ENCODE measurements around the gene VDR.

The VDR gene

DNA sequence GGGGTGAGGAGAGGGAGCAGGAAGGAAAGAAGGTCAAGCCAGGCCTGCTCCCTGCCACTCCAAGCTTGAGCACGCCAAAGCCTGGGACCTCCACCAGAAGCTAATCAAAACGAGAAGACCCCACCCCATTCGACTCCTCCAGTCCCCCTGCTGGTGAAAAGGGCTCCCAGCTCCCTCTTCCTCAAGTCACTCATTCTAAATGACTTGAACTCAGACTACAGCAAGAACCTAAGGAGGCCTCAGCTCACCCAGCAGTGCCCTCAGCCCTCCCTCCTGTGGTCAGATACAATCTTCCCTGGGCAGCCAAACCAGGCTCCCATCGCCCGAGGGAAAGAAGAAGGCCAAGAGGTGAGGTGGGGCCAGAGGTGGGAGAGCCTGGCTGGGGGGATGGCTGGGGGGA is 102.5 kb downstream of the VDR start:
- peak overlapping the region; percentile 4 for H3K4me3 Mint-ChIP-seq
- H3K27me3 Mint-ChIP-seq: no peaks in the 10 kb centered on the region
- no peak for ATAC-seq (replicated peaks; ENCODE audit: extremely low read depth, poor library complexity, severe bottlenecking)
- H3K36me3 Mint-ChIP-seq (ENCODE audit: insufficient read depth): peaks cover 14% of the 10 kb centered on the region
- peaks cover 72% of the 10 kb centered on the region for H3K4me1 Mint-ChIP-seq
- no peak for DNase-seq (ENCODE audit: low spot score in 2 of 2)
- H3K27ac Mint-ChIP-seq (ENCODE audit: low read depth): peak overlapping the region; percentile 78
- no peaks in the 10 kb centered on the region for H3K9me3 Mint-ChIP-seq

DNA sequence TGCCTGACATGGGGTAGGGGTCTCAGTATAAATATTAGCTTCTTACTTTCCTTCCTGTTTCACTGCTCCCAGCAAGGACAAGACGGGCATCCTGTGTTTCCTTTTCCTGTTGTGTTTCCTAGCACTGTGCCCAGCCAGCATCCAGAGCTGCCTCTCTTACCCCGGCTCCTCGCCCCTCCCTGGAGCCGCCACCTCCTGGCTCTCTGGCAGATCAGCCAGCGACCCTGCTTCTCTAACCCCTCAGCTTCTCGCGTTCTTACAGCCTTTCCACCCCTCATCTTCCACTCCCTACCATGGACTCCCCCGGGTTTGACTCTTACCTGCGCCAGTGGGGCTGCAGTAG is 102.9 kb downstream of the VDR start:
- Mint-ChIP-seq H3K9me3 (no peaks in the 10 kb centered on the region), H3K27me3 (no peaks in the 10 kb centered on the region), H3K36me3 (ENCODE audit: insufficient read depth) (peaks cover 14% of the 10 kb centered on the region), H3K4me1 (peaks cover 68% of the 10 kb centered on the region), H3K27ac (ENCODE audit: low read depth) (peak overlapping the region; percentile 78), H3K4me3 (peak overlapping the region; percentile 4)
- ATAC-seq (replicated peaks; ENCODE audit: extremely low read depth, poor library complexity, severe bottlenecking) (no peak), DNase-seq (ENCODE audit: low spot score in 2 of 2) (no peak)

GRCh38 chr12:47801170-47801903 is 103.5 kb downstream of the VDR start:
- Mint-ChIP-seq H3K36me3 (ENCODE audit: insufficient read depth) (peaks cover 12% of the 10 kb centered on the region), H3K4me3 (no peak overlapping the region)
- DNase-seq (ENCODE audit: low spot score in 2 of 2): no peak

GRCh38 chr12:47800582-47800981 is 104.2 kb downstream of the VDR start:
- H3K4me3 Mint-ChIP-seq: no peak overlapping the region
- DNase-seq (ENCODE audit: low spot score in 2 of 2) (no peak), ATAC-seq (replicated peaks; ENCODE audit: extremely low read depth, poor library complexity, severe bottlenecking) (no peak)
- peaks cover 13% of the 10 kb centered on the region for H3K36me3 Mint-ChIP-seq (ENCODE audit: insufficient read depth)
- no peak overlapping the region for H3K27ac Mint-ChIP-seq (ENCODE audit: low read depth)
- H3K9me3 Mint-ChIP-seq: no peaks in the 10 kb centered on the region
- H3K4me1 Mint-ChIP-seq: peaks cover 61% of the 10 kb centered on the region
- H3K27me3 Mint-ChIP-seq: no peaks in the 10 kb centered on the region

More at GRCh38 chr12:47801170-47801903, 103.5 kb downstream of the VDR start:
- Mint-ChIP-seq H3K27ac (ENCODE audit: low read depth) (peak overlapping the region; percentile 78), H3K27me3 (no peaks in the 10 kb centered on the region), H3K4me1 (peaks cover 64% of the 10 kb centered on the region), H3K9me3 (no peaks in the 10 kb centered on the region)
- ATAC-seq (replicated peaks; ENCODE audit: extremely low read depth, poor library complexity, severe bottlenecking): no peak

DNA sequence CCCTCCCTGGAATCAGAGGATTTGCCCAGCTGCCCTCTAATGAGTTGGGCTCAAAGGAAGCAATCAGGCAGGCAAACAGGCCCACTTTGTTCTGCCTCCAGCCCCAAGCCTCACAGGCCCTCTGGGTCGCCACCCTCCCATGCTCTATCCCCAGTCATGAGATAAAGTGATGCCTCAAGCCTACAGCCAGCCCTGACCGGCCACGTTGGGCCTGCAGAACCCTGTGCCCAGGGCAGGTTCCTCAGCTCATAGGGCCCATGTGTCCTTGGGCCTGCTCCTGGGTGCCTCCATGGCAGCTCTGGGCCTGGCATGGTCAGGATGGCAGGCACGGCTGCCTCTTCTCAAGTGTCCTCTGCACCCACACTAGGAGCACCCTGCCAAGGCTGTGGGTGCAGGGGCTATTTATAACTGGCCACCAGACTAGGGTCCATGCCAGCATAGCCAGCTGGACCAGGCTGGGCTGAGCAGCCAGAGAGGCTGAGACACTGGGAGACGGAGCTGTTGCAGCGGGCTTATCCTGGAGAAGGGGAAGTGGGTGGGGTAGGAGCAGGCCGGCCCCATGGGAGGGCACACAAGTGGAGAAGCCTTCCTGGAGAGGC is 105.3 kb downstream of the VDR start:
- Mint-ChIP-seq H3K27me3 (no peaks in the 10 kb centered on the region), H3K36me3 (ENCODE audit: insufficient read depth) (peaks cover 8% of the 10 kb centered on the region), H3K4me3 (no peak overlapping the region), H3K4me1 (peaks cover 50% of the 10 kb centered on the region), H3K9me3 (no peaks in the 10 kb centered on the region), H3K27ac (ENCODE audit: low read depth) (peak overlapping the region; percentile 22)
- no peak for DNase-seq (ENCODE audit: low spot score in 2 of 2)
- no peak for ATAC-seq (replicated peaks; ENCODE audit: extremely low read depth, poor library complexity, severe bottlenecking)

- Mint-ChIP-seq H3K9me3 (no peaks in the 10 kb centered on the region), H3K36me3 (ENCODE audit: insufficient read depth) (peaks cover 18% of the 10 kb centered on the region), H3K27me3 (no peaks in the 10 kb centered on the region), H3K27ac (ENCODE audit: low read depth) (no peak overlapping the region), H3K4me3 (no peak overlapping the region), H3K4me1 (peaks cover 42% of the 10 kb centered on the region)
- DNase-seq (ENCODE audit: low spot score in 2 of 2) (no peak), ATAC-seq (replicated peaks; ENCODE audit: extremely low read depth, poor library complexity, severe bottlenecking) (no peak)
Observed at GRCh38 chr12:47798382-47798948, 106.3 kb downstream of the VDR start.

DNA sequence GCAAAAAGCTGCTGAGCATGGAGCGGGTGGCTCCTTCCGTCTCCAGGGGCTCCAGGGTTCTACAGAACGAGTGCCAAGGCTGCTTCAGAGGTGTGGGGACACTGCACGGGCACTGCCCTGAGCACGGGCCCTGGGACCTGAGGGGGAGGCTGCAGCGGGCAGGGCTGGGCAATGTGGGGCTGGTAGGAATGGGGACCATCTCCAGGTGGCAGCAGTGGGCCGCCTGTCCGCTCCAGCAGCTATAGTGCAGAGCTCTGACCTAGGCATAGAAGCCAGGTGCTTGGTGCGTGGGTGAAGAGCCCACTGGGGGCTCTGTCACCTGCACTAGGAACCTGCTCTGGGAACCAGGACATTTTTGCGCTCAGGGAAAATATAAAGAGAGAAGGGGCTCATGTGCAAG is 107.4 kb downstream of the VDR start:
- H3K27ac Mint-ChIP-seq (ENCODE audit: low read depth): peak overlapping the region; percentile 84
- H3K36me3 Mint-ChIP-seq (ENCODE audit: insufficient read depth): peaks cover 24% of the 10 kb centered on the region
- no peak for DNase-seq (ENCODE audit: low spot score in 2 of 2)
- no peak overlapping the region for H3K4me3 Mint-ChIP-seq
- no peaks in the 10 kb centered on the region for H3K27me3 Mint-ChIP-seq
- ATAC-seq (replicated peaks; ENCODE audit: extremely low read depth, poor library complexity, severe bottlenecking): peak; percentile 77
- no peaks in the 10 kb centered on the region for H3K9me3 Mint-ChIP-seq
- peaks cover 32% of the 10 kb centered on the region for H3K4me1 Mint-ChIP-seq

GRCh38 chr12:47795814-47796411 is 108.9 kb downstream of the VDR start:
- ATAC-seq (replicated peaks; ENCODE audit: extremely low read depth, poor library complexity, severe bottlenecking) (no peak), DNase-seq (ENCODE audit: low spot score in 2 of 2) (no peak)
- H3K4me1 Mint-ChIP-seq: peaks cover 17% of the 10 kb centered on the region
- H3K9me3 Mint-ChIP-seq: no peaks in the 10 kb centered on the region
- no peak overlapping the region for H3K27ac Mint-ChIP-seq (ENCODE audit: low read depth)
- H3K36me3 Mint-ChIP-seq (ENCODE audit: insufficient read depth): peaks cover 29% of the 10 kb centered on the region
- no peaks in the 10 kb centered on the region for H3K27me3 Mint-ChIP-seq
- H3K4me3 Mint-ChIP-seq: no peak overlapping the region

DNA sequence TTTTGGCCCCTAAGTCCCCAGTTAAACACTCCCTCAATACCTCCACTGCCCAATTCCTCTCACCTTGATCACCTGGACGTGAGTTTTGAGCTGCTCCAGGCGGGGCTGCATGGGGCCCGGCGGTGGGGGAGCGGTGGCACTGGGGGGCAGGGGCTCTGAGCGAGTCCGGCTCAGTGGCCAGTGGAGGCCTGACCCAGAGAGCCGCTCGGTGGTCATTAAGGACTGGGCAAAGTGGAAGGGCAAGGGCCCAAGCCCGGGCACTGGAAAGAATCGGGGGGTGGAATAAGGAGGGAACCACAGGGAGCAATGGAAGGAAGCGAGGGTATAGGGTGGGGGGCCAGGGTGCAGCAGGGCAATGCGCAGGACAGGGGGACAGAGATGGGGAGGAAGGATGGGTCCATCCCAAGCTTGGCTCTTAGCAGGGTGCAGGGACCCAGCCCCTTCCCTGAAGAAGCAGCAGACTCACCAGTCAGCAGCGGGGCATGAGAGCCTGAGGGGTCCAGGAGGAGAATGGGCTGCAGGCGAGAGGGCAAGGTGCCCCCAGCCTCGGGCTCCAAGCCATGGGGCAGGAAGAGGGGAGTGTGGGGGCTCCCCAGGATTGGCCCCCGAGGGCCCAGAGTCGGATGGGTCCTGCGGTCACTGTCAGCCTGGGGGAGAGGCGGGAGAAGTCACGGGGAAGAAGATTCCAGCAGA is 109.5 kb downstream of the VDR start:
- Mint-ChIP-seq H3K4me3 (no peak overlapping the region), H3K27ac (ENCODE audit: low read depth) (no peak overlapping the region), H3K27me3 (no peaks in the 10 kb centered on the region), H3K4me1 (peaks cover 12% of the 10 kb centered on the region), H3K9me3 (no peaks in the 10 kb centered on the region), H3K36me3 (ENCODE audit: insufficient read depth) (peaks cover 32% of the 10 kb centered on the region)
- DNase-seq (ENCODE audit: low spot score in 2 of 2): no peak
- no peak for ATAC-seq (replicated peaks; ENCODE audit: extremely low read depth, poor library complexity, severe bottlenecking)

- H3K27me3 Mint-ChIP-seq: no peaks in the 10 kb centered on the region
- no peak overlapping the region for H3K27ac Mint-ChIP-seq (ENCODE audit: low read depth)
- no peaks in the 10 kb centered on the region for H3K9me3 Mint-ChIP-seq
- H3K4me3 Mint-ChIP-seq: no peak overlapping the region
- H3K4me1 Mint-ChIP-seq: peaks cover 10% of the 10 kb centered on the region
- DNase-seq (ENCODE audit: low spot score in 2 of 2): no peak
- H3K36me3 Mint-ChIP-seq (ENCODE audit: insufficient read depth): peaks cover 34% of the 10 kb centered on the region
- ATAC-seq (replicated peaks; ENCODE audit: extremely low read depth, poor library complexity, severe bottlenecking): no peak
Observed at GRCh38 chr12:47794679-47795078, 110.1 kb downstream of the VDR start.

DNA sequence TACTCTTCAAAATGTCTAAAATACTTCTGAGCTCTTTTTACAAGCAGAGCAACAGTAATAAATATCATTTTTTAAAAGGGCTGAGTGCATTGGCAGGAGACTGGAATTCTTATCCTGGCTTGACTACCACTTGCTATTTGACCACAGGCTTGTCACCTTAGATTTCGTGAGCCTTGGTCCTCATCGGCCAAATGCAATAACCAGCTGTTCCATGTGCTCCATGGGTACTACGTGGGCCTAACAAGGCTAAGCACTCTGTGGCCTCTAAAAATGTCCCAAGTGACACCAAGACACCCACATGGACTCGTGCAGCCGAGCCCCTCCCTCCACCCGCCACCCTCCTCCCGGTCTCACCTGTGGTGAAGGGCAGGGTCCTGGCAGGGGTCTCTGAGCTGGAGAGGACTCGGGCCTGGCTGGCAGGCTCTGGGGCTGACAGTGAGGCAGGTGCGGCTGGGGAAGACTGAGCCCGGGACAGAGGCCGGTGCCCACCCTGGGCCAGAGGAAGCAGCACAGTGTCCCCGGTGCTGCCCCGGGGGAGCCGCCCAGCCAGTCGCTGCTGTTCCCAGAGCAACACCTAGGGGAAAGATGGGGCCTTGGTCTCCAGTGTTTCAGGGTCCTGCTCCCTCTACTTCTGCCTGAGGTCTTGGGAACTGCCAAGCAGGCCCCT is 111.6 kb downstream of the VDR start:
- H3K27me3 Mint-ChIP-seq: no peaks in the 10 kb centered on the region
- ATAC-seq (replicated peaks; ENCODE audit: extremely low read depth, poor library complexity, severe bottlenecking): no peak
- no peaks in the 10 kb centered on the region for H3K9me3 Mint-ChIP-seq
- H3K27ac Mint-ChIP-seq (ENCODE audit: low read depth): peak overlapping the region; percentile 70
- peaks cover 6% of the 10 kb centered on the region for H3K4me1 Mint-ChIP-seq
- H3K4me3 Mint-ChIP-seq: no peak overlapping the region
- H3K36me3 Mint-ChIP-seq (ENCODE audit: insufficient read depth): peaks cover 41% of the 10 kb centered on the region
- DNase-seq (ENCODE audit: low spot score in 2 of 2): no peak

- Mint-ChIP-seq H3K27me3 (no peaks in the 10 kb centered on the region), H3K9me3 (no peaks in the 10 kb centered on the region), H3K4me1 (no peaks in the 10 kb centered on the region), H3K36me3 (ENCODE audit: insufficient read depth) (peaks cover 42% of the 10 kb centered on the region), H3K4me3 (no peak overlapping the region), H3K27ac (ENCODE audit: low read depth) (no peak overlapping the region)
- ATAC-seq (replicated peaks; ENCODE audit: extremely low read depth, poor library complexity, severe bottlenecking) (no peak), DNase-seq (ENCODE audit: low spot score in 2 of 2) (no peak)
Observed at GRCh38 chr12:47791874-47792273, 112.9 kb downstream of the VDR start.
